Measurements from ENCODE around the gene PTGES. TPM values are rescaled to one million over a fixed set of nuclear protein-coding genes. Genes with fewer than 3 reads are reported as not detected.
"Not testable (repeated sequence)": the region's sequence is repeated elsewhere in the genome, so short reads cannot be mapped to it uniquely, and the experiment has no call there.

Gene PTGES
- total and polyA plus RNA-seq, 2 experiments from 2014 or later = 2.8 to 3.6 TPM

- Mint-ChIP-seq H3K36me3 (ENCODE audit: low read depth) (no peaks in the 10 kb centered on the region), H3K27me3 (ENCODE audit: insufficient read depth, low read depth, poor library complexity) (peaks cover 9% of the 10 kb centered on the region), H3K4me1 (peaks cover 17% of the 10 kb centered on the region), H3K4me3 (no peak overlapping the region), H3K9me3 (no peaks in the 10 kb centered on the region), H3K27ac (no peak overlapping the region)
- H3F3A ChIP-seq (replicated peaks; ENCODE audit: low read depth) = 0 out of 2 replicates have a peak, but pooled peaks cover 4% of the 10 kb centered on the region
- H3K9me2 ChIP-seq (ENCODE audit: insufficient read depth) = no peaks in the 10 kb centered on the region
- no peaks in the 10 kb centered on the region for H3K79me2 ChIP-seq (replicated peaks; ENCODE audit: insufficient read depth)
- H3K4me3 ChIP-seq = no peak overlapping the region
- no peaks in the 10 kb centered on the region for H3K27me3 ChIP-seq (ENCODE audit: insufficient read depth)
- H3K4me1 ChIP-seq (ENCODE audit: insufficient read depth) = peaks cover 9% of the 10 kb centered on the region
- H4K20me1 ChIP-seq (replicated peaks; ENCODE audit: insufficient read depth) = no peaks in the 10 kb centered on the region
- TF ChIP-seq STAT1 (IDR thresholded peaks at IDR 0.05; ENCODE audit: unreplicated experiment) (no peak), ZNF331 (CRISPR knock-in tag; IDR thresholded peaks at IDR 0.05; ENCODE audit: low read depth) (no peak), ZNF462 (CRISPR knock-in tag; IDR thresholded peaks at IDR 0.05) (no peak), CREB1 (CRISPR knock-in tag; IDR thresholded peaks at IDR 0.05; ENCODE audit: low read depth) (no peak), EZH2 (IDR thresholded peaks at IDR 0.05; ENCODE audit: low read depth, unreplicated experiment) (no peak), NANOG (IDR thresholded peaks at IDR 0.05; ENCODE audit: borderline replicate concordance) (no peak), ETS1 (IDR thresholded peaks at IDR 0.05) (no peak), EZH2phosphoT487 (IDR thresholded peaks at IDR 0.05; ENCODE audit: unreplicated experiment) (no peak)
- no peak overlapping the region for H2AFZ ChIP-seq
- H3K36me3 ChIP-seq (ENCODE audit: insufficient read depth) = no peaks in the 10 kb centered on the region
- no peak overlapping the region for H3K4me2 ChIP-seq
- no peak for DNase-seq (ENCODE audit: low spot score)
- ATAC-seq = no peak
- no peak overlapping the region for H3K27ac ChIP-seq (ENCODE audit: low read depth)
Measured at GRCh38 chr9:129749575-129749974, 3.3 kb downstream of the PTGES start.

GRCh38 chr9:129749052-129749451 is 3.8 kb downstream of the PTGES start:
- not testable (repeated sequence) for DNase-seq (ENCODE audit: low spot score); H3K36me3 ChIP-seq (ENCODE audit: insufficient read depth); H3K27ac ChIP-seq (ENCODE audit: low read depth); H3F3A ChIP-seq (replicated peaks; ENCODE audit: low read depth); H2AFZ ChIP-seq; H4K20me1 ChIP-seq (replicated peaks; ENCODE audit: insufficient read depth); H3K79me2 ChIP-seq (replicated peaks; ENCODE audit: insufficient read depth); H3K4me3 ChIP-seq; H3K4me2 ChIP-seq; H3K4me1 ChIP-seq (ENCODE audit: insufficient read depth); H3K27ac Mint-ChIP-seq; H3K4me3 Mint-ChIP-seq; H3K9me3 Mint-ChIP-seq; H3K27me3 Mint-ChIP-seq (ENCODE audit: insufficient read depth, low read depth, poor library complexity); H3K27me3 ChIP-seq (ENCODE audit: insufficient read depth); H3K36me3 Mint-ChIP-seq (ENCODE audit: low read depth); H3K9me2 ChIP-seq (ENCODE audit: insufficient read depth); ATAC-seq
- H3K4me1 Mint-ChIP-seq = peaks cover 17% of the 10 kb centered on the region

Data from GM23338 (cell line).